HG03196 (cell line): ENCODE results near the gene CLRN2.

Experiments used
- ATAC-seq: cut with Tn5 transposase; IDR thresholded peaks from one replicate; pipeline ENCODE4 v1.9.1; 2021; ENCODE audit not compliant: unreplicated experiment

CLRN2 gene

GRCh38 chr4:17514865-17515264, at the start of gene CLRN2:
CLRN2 (plus strand) TSS chr4:17515165; CDS start chr4:17515267, 102 bp downstream.
- no peak for ATAC-seq

GRCh38 chr4:17468619-17469221, 46.2 kb upstream of the CLRN2 start:
- no peak for ATAC-seq

GRCh38 chr4:17469931-17470674, 44.9 kb upstream of the CLRN2 start:
- no peak for ATAC-seq

GRCh38 chr4:17475481-17475880, 39.5 kb upstream of the CLRN2 start:
- ATAC-seq, result no peak

- ATAC-seq, result no peak
These were observed 38.1 kb upstream of the CLRN2 start for GRCh38 chr4:17476853-17477252.

DNA sequence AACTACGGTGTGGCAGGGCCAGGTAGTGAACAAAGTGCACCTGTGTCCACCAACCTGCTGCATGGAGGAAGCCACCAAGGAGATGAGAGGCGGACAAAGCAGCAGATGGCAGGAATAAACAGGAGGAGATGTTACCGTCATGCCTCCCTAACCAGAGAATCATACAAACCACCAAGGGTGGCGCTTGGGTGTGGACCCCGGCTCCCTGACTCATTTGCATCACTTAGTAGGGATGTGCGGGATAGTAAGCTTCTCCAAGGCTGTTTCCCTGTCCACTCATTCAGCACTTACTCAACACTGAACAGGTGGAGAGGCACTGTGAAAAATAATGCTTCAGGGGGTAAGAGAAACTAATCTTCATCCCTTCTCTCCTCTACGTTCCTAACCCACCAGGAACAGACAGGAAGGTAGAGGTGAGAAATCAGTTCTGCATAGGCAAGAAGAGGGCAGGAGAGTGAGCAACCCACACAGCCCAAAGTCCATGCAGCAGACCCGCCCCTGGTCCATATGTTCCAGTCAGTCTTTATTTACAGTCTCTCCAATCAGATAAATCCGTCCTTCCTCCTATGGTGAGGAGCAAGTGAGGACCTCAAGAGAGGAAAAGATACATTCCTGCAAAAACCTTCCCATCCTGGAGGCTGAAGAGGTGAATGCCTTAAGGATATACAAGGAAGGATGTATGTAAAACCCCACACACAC, 37.0 kb upstream of the CLRN2 start:
- no peak for ATAC-seq

- no peak for ATAC-seq
These were observed 34.6 kb upstream of the CLRN2 start for GRCh38 chr4:17480210-17480927.

DNA sequence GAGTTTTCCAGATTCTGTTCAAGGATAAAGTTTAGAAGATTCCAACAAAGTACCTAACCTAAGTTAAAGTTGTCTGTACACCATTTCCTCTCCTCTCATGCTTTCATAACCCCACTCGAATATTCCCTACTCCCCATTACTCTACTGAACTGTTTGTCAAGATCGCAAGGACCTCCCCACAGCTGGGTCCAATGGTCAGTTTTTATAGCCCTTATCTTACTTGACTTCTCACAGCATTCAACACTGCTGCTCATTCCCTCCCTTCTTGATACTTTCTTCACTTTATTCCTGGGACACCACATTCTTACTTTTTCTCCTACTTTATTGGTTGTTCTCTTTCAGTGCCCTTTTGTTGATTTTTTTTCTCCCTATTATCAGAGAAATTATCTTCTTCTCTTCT, 34.0 kb upstream of the CLRN2 start:
- ATAC-seq, result no peak

DNA sequence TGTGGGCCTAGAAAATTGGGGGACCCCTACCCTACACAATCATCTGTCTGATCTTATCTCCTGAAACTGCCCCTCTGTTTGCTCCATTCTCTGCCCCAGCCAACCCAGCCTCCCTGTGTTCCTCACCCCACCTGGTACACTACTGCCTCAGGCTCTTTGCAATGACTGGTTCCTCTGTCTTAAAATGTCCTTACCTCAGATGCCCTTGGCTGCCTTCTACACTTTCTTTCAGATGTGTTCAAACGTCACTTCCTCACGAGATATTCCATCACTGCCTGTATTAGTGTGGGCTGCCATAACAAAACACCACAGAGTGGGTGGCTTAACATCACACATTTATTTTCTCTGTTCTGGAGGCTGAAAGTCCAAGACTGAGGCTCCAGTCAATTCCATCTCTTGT, 32.2 kb upstream of the CLRN2 start:
- no peak for ATAC-seq

DNA sequence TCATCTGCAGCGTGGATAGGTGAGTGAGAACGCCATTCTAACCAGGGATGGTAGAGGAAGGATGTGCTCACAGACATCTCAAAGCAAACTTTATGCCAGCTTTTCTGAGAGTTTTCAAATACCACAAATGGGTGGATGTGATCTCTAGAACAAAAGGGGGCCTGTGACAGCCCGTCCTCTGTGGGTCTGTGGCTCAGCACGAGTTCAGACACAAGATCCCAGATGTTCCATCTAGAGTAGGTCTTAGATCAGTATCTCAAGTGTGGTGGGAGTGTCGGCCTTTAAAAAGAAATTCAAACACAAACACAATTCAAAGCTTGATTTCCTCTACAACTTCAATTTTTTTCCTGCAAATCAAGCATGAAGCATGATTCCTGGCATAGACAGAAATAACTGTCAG, 25.8 kb upstream of the CLRN2 start:
- ATAC-seq, result no peak

- ATAC-seq, result no peak
These were observed 25.2 kb upstream of the CLRN2 start for GRCh38 chr4:17489721-17490120.

- ATAC-seq, result no peak
These were observed 24.3 kb upstream of the CLRN2 start for GRCh38 chr4:17490575-17491059.

GRCh38 chr4:17491196-17491595, 23.8 kb upstream of the CLRN2 start:
- ATAC-seq, result no peak

DNA sequence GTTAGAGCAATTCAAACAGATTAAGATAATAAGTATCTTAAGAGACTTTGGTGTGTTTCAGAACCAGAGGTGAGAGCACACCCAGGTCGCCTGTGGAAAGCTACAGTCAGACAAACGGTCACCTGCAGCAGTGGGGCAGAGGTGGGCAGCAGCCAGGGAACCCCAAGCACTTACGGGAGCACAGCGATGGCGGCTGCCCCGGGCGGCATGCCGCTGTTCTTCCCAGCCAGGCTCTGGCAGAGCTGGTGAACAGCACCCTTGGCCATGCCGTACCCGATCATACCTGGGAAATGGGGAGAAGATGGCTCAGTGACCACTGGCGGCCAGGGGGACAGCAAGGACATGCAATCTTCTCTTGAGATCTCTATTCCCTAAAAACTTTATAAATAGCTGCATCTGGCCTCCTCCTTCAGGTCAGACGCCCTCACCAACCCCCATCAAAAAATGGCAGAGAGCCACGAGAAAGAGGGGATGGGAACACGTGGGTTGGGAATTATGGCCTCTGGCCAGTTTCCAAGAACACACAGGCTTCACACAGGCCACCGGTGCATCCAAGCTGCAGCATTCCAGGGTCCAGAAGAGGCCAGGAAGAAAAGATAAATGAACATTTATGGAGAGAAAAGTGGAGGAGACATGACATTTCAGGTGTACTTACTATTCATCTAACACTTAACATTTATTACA, 22.8 kb upstream of the CLRN2 start:
- no peak for ATAC-seq

DNA sequence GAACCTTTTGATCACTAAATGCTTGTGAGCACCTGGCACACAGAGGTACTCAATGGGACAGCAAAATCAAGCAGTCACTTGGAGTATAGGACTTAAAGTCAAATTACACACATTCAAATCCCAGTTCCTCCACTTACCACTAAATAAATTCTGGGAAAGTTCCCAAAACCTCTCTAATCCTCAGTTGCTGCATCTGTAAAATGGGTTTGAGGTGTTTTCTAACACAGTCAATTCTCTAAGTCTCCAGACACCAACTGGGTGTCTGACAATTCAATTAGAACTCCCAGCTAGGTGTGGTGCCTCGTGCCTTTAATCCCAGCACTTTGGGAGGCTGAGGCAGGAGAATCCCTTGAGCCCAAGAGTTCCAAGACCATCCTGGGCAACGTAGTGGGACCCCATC, 22.1 kb upstream of the CLRN2 start:
- ATAC-seq, result no peak

DNA sequence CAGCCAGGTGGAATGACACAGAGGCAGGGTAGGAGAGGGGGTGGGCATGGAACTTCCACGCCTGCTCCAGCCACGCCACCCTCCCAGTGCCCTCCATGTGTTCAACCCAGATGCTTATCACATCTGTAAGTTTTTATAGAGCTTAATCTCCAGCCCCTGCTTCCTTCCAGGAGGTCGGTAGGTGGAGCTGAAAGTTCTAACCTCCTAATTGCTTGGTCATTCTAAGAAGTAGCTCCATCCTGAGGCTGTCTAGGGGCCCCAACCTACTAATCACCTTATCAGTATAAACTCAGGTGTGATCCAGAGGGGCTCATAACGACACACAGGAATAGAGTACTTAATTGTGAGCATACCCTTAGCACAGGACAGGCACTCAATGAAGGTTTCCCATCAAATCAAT, 21.3 kb upstream of the CLRN2 start:
- no peak for ATAC-seq

- ATAC-seq, result no peak
These were observed 20.4 kb upstream of the CLRN2 start for GRCh38 chr4:17494258-17495190.

DNA sequence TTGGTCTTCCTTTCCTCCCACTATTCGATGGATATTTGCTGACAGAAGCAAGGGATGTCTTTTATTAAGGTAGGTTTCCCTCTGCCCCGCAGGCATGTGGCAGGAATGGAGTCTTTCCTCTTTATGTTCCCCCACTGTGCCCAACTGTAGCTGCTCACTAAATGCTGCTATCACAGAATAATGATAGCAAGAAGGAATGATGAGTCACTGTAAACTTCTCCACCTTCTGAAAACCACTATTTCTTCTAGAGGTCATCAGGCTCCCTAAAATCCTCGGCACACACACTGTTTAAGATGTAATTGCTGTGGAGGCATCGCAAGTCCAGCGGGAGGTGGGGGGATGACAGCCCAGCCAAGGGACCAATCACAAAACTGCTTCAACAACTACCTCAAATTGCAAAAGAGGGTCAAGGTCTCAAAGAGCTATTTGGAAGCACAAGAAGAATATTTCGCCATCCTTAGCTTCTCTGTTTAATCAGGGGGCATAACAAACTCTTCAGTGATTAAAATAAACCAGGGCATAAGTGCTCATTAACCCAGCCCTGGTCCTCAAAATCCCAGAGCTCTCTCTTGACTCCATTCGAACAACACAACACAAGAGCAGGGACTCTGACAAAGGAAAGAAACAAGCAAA, 17.0 kb upstream of the CLRN2 start:
- no peak for ATAC-seq

DNA sequence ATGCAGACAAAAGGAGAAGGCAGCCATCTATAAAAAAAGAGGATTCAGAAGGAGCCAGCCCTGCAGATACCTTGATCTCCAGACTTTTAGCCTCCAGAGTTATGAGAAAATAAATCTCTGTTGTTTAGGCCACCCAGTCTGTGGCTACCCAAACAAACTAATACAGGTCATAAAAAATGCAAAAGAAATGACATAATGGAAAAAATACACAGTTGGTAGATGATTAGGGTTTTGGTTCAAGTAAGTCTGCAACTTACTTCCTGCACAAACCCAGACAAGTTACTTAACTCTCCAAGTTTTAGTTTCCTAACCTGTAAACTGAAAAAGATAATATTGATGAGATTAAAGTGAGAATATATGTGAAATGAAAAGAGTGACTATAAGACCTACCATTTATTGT, 14.4 kb upstream of the CLRN2 start:
- ATAC-seq, result no peak
